Breast epithelium (tissue), 3 donors: ENCODE measurements around the gene SMARCAD1.

Experiments
- CTCF ChIP-seq, 3 donors: fragments of 450-650 bp; IDR thresholded peaks; one replicate each; pipeline ENCODE4 v1.5.1; 2016 to 2017; ENCODE audit warnings: antibody characterized with exemption in 3 of 3, mild to moderate bottlenecking in 3 of 3, moderate library complexity in 3 of 3
- POLR2A ChIP-seq: fragments of 450-650 bp; IDR thresholded peaks from one replicate; pipeline ENCODE4 v1.6.1; 2016; ENCODE audit warnings: antibody characterized with exemption, mild to moderate bottlenecking, moderate library complexity

GRCh38 chr4:94274912-94275311, 67.2 kb downstream of the SMARCAD1 start:
- TF ChIP-seq POLR2A = no peak
- TF ChIP-seq CTCF (IDR thresholded peaks at IDR 0.05) = no peak
